GM19351 (cell line): ENCODE data around the gene ATP6AP2.
A peak's percentile ranks its signal among the peaks of the same experiment; 100 is the strongest.

Experiments used
- ATAC-seq: cut with Tn5 transposase; IDR thresholded peaks from one replicate; pipeline ENCODE4 v1.9.1; 2021; ENCODE audit warnings: mild to moderate bottlenecking, moderate library complexity; ENCODE audit not compliant: unreplicated experiment

Gene ATP6AP2

DNA sequence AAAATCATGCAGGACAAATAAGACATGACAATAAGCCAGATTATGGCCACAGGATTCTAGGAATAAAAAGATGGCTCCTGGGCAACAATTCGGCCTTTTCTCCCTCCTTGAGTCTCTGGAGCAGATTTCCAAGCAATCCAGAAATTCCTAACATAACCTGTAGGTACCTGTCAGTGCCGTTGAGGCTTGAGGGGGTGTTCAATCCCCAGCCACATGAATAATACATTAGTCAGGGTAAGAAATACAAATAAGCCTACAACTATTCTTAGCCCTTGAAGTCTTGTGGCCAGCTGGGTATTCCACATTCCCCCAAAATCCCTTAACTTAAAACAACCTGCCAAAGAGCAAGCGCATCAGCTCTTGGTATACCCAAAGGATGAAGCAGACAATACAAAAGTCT, 56.9 kb downstream of the ATP6AP2 start:
- no peak for ATAC-seq

DNA sequence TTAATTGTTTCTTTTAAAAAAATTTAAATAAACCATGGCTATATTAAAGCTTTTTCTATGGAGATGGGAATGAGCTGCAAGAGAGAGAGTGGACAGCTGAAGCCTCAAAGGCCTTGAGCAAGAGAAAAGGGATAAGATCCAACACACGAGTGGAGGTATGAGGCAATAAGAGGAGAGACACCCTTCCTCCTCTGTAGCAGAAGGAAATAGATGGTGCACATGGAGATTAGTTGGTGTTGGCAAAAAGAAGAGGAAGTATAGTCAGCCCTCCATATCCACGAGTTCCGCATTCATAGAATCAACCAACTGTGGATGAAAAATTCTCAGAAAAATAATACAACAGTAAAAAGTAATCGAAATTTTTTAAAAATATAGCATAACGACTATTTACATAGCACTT, 63.4 kb downstream of the ATP6AP2 start:
- no peak for ATAC-seq

DNA sequence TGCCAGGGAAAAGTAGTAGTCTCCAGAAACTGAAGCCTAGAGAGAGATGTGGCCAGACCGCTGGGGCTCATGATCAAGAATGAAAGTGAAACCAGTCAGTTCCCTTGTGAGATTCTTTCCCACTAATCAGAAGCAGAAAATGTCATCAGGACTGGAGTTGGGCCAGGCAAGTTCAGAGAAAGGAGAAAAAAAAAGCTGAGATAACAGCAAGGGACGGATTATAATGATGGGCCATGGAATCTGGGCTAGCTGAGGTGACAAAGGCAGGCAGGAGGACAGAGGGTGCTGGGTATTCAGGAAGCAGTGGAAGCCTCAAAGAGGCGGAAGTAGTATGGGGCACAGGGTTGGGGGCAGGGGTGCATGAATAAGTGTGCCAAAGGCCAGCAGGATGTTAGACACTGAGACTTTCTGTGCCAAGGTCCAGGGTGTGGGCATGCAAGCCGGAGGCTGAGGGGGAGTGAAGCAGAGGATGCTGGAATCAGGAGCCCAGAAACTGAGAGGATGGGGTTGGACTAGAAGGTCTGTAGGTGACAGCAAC, 64.1 kb downstream of the ATP6AP2 start:
- ATAC-seq = peak; percentile 37

DNA sequence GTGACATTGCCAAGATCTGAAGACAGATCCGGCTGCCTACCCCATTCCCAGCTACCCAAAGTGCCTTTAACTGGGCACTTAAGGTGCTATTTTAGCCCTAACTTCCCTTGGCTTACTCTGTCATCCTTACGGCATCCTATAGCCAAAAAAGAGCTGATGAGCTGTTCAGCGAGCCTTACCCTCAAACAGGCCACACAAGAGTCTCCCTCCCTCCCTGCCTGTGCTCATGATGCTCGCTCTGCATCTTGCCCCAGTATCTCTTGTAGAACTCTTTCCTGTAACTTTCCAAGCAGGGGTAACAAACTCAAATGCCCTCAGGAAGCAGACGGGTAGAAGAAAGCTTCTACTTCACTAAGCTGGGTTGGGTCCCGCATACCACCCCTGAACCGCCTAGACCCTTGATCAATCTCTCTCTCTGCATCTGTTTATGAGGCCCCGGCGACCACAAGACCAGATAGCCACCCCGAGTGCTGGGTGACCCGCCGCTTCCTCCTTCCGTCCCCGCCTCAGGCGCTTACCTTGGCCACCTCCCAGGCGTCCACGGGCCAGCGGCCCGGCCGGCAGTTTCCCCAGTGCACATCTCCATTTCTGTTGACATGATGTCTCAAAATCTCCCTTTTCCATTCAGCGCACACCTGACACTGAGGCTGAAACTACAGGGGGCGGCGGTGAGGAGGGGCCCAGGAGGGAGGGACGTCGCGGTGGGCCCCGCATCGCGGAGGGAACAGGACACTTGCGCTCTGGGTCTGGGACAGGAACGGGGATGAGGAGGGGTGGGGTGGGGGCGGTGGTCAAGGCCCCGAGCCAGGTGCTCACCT, 65.9 kb downstream of the ATP6AP2 start:
- ATAC-seq = peak; percentile 31

DNA sequence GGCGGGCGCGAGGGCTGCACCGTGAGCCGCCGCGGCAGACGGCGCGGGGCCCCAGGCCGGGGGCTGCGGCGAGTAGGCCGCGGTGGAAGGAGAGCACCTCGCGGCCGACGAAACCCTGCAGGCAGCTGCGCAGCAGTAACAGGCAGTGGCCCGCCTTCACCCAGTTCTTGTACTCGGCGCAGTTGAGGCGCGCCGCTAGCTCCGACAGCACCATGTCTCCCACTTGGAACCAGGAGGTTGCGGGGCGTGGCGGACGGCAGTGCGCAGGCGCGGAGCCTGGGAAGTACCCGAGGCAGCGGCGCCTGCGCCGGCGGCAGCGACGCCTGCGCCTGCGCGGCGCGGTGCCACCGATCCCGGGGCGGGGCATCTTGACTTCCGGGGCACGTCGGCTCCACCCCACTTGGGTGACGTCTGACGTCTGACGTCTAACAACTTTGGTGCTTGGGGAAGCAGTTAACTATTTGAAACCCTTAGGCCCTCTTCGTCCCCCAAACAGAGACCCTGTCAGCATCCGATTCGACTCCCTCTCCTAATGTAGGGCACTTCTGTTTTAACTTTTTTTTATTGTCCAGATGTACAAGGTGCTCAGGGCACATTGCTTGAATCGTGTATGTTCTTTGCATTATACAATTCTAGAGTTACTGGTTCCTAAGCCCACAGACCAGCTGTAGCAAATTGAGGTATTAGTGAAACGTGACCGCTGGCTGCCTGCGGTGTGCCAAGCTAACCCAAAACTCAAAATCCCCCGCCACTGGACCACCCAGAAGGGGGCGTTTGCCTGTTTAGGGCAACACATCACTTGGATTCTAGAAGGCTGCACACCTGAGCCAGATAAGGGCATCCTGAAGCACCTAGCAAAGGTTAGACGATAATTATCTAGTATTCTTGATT, 66.8 kb downstream of the ATP6AP2 start, which contains the start of gene CXorf38:
Gene CXorf38 (minus strand): TSS at position 255 of the 891 bp plus-strand sequence. CDS start 41 bp downstream, at position 214.
- peak; percentile 72 for ATAC-seq

DNA sequence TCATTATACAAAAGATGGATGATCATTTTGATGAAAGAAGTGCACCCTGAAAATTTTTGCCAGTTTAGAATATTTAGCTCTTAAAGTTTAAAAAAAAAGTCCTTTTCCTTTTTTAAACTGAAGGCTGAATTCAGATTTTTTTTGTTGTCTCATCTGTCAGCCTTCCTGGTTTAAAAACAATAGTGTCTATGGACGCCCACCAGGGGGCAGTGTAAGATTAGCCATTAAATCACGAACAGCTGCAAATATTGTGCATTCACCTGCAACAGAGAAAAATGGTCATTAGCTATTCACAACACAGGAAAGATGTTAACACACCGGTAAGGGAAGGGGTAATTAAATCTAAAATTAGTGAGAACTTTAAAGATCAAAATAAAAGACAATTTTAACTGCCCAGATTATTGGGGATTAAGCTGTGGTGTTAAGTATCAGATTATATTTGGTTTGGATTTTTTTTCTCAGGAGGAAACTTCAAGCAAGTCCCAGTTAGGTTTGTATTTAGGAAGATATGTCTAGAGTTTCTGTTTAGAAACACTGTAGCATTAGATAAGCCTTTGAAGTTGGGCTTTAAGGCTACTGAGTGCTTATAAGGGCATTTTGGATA, 71.0 kb downstream of the ATP6AP2 start:
- no peak for ATAC-seq

DNA sequence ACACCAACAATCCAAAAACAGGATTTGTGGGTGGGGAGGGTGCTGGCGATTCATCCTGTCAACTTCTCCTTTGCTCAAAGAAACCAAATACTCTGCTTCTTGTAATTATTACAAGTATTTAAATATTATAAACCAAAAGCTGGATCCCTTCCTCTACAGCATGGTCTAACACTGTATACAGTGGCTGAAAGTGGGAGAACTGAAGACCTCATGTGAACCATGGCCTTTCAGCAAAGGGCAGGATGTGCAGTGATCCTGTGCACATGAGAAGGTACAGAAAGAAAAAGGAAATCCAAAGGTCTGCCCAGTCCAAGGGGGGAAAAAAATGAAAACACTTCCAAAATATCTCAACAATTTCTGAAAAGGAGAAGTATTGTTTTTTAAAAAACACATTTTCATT, 71.9 kb downstream of the ATP6AP2 start:
- no peak for ATAC-seq

DNA sequence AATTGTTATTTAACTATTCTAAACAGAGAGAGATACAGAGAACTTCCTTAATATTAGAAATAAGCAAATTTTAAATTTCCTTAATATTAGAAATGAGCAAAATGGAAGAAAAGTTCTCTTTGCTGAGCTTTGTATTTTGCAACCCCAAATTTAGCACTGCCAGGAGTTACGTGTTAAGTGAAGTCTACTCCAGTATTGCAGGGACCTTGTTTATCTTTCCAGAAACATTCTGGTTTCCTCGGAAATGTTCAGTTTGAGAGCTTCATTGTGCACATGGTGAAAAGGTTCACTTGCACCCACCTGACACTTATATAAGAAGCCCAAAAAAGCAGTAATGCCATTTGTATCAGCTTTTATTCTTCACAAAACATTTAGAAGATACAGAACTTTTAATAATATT, 72.8 kb downstream of the ATP6AP2 start:
- no peak for ATAC-seq
